GM12864 (cell line): ENCODE data around the gene PKDREJ.

Experiments
- DNase-seq: peaks from one replicate; pipeline ENCODE4 v3.0.0-alpha.2; 2011; ENCODE audit warnings: low read depth
- H3K4me3 ChIP-seq: 2 replicates; pipeline ENCODE4 v1.5.1; 2011; ENCODE audit warnings: mild to moderate bottlenecking, low read depth, low read length, control low read depth
- CTCF ChIP-seq: IDR thresholded peaks from 2 replicates; pipeline ENCODE4 v1.5.1; 2011; ENCODE audit warnings: low read depth, mild to moderate bottlenecking, moderate library complexity, low read length, control low read depth, inconsistent platforms; ENCODE audit errors: missing control alignments

Gene PKDREJ

GRCh38 chr22:46237453-46238124 is 25.6 kb downstream of the PKDREJ start:
- H3K4me3 ChIP-seq = no peak overlapping the region
- DNase-seq = no peak
- no peak for TF ChIP-seq CTCF

GRCh38 chr22:46234969-46235368 is 28.2 kb downstream of the PKDREJ start:
- TF ChIP-seq CTCF = no peak
- no peak overlapping the region for H3K4me3 ChIP-seq
- DNase-seq = no peak

- TF ChIP-seq CTCF = no peak
- DNase-seq = no peak
- no peak overlapping the region for H3K4me3 ChIP-seq
These were observed 29.9 kb downstream of the PKDREJ start for GRCh38 chr22:46233231-46233630.

GRCh38 chr22:46230262-46230901 is 32.8 kb downstream of the PKDREJ start:
- TF ChIP-seq CTCF = no peak
- no peak for DNase-seq
- H3K4me3 ChIP-seq = no peak overlapping the region

GRCh38 chr22:46229701-46230100 is 33.4 kb downstream of the PKDREJ start:
- no peak for TF ChIP-seq CTCF
- H3K4me3 ChIP-seq = no peak overlapping the region
- DNase-seq = no peak

DNA sequence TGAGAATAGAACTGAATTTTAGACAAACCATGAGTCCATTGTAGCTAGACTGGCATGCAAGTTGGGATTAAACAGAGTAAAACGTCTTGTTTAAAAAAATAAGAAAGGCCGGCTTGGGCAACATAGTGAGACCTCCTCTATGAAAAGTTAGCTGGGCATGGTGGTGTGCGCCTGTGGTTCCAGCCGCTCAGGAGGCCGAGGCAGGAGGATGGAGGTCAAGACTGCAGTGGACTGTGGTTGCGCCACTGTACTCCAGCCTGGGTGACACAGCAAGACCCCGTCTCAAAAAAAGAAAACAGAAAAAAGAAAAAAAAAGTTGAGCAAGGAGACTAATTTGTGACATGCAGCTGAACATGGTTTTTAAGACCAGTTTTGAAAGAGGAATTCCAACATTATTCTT is 36.6 kb downstream of the PKDREJ start:
- no peak overlapping the region for H3K4me3 ChIP-seq
- DNase-seq = no peak
- no peak for TF ChIP-seq CTCF

DNA sequence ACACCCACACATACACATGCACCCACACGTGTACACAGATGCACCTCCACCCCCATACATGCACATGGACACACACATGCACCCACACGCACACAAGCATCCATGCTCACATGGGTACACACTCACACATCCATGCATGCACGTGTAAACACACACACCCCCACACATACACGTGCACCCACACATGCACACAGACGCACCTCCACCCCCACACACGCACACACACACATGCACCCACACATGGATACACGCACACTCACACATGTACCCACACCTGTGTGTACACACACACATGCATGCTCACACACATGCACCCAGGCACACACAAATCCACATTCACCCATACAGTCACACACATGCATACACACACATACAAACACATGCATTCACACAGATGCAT is 37.5 kb downstream of the PKDREJ start:
- TF ChIP-seq CTCF = no peak
- DNase-seq = no peak
- no peak overlapping the region for H3K4me3 ChIP-seq
